Activated naive CD8-positive, alpha-beta T cell treated with anti-CD3 and anti-CD28 coated beads, Interleukin-2, amount 50 U/mL, for 16 hours (primary cell): ENCODE measurements around the gene KLHL8.

ENCODE experiments used
- DNase-seq: peaks from one replicate; pipeline ENCODE4 v3.0.0-alpha.2; 2020; ENCODE audit warnings: low read depth, low spot score

The KLHL8 gene

DNA sequence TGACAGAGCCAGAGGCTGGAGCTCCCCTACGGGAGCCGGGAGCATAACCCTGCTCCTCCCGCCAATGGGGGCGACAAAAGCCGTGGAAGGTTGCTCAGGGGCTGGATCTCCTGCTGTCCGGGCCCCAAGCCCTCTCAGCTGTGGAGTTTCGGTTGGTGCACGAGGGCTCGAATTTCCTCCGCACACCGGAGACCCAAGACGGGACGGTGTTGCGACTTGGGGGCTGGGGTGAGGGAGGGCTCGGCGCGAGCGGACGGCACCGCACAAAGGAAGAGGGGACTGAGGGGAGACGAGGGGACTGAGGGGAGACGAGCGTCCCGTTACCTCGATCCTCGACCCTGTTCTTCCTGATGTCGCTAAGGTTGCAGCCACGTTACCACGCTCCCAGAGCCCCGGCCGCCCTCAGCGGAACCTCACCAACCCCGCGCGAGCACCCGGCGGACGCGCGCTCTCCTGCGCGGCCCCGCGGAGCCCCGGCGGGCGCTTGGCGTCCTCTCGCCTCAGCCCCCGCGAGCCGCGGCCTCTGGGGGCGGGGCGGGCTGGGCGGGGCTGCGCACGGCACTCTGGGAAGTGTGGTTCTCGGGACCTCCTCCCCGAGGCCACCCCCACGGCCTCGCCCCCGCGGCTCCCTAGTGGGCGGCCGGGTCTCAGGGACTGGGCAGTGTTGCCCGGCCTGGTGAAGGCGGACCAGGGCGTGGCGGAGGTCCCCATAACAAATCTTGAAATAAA is at the start of gene KLHL8:
KLHL8 (minus strand) TSS at position 525 of the 729 bp plus-strand sequence. CDS start 25,079 bp downstream, outside the sequence.
- peak; percentile 75 for DNase-seq

DNA sequence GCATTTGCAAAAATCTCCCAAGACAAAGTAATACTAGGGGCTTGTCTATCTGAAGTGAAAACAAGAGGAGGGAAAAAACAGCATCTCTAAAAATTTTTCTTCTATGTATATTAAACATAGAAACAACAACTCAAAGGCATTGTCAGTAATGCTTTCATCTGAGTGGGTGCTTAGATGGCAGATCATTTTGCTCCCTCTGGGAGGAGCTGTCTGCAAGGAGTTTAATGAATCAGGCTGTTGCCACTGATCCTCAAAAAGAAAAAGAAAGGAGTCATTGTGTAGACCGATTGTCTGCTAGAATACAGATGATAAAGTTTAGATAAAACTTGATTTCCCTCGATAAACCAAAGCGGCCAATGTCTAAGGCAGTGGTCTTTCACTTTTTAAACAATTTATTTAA is 49.7 kb upstream of the KLHL8 start:
- no peak for DNase-seq

DNA sequence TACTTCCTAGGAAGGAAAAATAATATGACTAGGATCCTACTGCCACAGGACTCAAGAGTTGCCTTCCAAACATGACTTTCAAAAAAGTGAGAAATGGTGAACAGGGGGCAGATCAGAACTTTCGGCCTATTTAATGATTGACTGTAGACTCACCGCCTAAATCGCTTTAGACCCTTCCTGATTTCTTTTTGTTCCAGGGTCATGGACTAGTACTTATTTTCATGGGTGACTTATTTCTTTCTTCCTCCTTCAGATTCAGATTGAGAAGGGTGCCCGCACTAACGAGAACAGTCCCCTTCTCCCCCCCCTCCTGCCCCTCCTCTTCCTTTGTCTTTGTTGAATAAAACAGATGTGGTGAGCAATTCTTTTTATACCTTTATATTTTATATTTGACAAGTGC is 48.0 kb upstream of the KLHL8 start:
- DNase-seq, result no peak

DNA sequence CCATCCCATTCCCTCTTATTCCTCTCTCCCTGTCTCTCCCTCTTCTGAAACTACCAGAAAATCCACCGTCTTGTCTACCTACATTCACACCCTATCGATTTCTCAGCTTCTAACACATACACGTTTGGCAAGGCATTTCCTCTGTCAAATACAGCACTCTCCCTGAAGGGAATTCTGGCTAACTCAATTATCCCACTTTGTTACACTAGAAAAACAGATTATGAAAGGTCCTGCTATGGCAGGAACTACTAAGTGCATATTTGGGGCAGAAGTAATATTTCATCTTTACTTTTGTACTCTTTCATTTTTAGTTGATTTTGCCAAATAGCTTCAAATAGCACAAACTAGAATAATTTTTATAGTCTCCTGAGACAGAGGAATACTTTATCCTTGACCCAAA is 46.6 kb upstream of the KLHL8 start:
- DNase-seq, result no peak

DNA sequence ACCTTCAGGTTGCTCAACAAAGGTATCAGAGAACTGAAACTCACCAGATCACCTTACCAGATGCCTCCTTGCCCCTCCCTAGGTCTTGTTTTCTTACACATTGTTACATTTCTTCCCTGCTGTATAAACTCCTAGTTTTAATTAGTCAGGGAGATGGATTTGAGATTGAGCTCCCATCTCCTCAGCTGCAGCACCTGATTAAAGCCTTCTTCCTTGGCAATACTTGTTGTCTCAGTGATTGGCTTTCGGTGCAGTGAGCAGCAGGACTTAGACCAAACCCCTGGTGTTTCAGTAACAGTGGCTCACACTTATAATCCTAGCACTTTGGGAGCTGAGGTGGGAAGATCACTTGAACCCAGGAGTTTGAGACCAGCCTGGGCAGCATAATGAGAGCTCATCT is 42.5 kb upstream of the KLHL8 start:
- no peak for DNase-seq

GRCh38 chr4:87260477-87260876 is 40.1 kb upstream of the KLHL8 start:
- no peak for DNase-seq

GRCh38 chr4:87258677-87259076 is 38.3 kb upstream of the KLHL8 start:
- no peak for DNase-seq

- no peak for DNase-seq
Measured at GRCh38 chr4:87257523-87257922, 37.1 kb upstream of the KLHL8 start.

GRCh38 chr4:87255755-87256154 is 35.3 kb upstream of the KLHL8 start:
- DNase-seq, result no peak

GRCh38 chr4:87251106-87251505 is 30.7 kb upstream of the KLHL8 start:
- no peak for DNase-seq

GRCh38 chr4:87250294-87250693 is 29.9 kb upstream of the KLHL8 start:
- no peak for DNase-seq

GRCh38 chr4:87249332-87250019 is 29.1 kb upstream of the KLHL8 start:
- DNase-seq, result no peak

DNA sequence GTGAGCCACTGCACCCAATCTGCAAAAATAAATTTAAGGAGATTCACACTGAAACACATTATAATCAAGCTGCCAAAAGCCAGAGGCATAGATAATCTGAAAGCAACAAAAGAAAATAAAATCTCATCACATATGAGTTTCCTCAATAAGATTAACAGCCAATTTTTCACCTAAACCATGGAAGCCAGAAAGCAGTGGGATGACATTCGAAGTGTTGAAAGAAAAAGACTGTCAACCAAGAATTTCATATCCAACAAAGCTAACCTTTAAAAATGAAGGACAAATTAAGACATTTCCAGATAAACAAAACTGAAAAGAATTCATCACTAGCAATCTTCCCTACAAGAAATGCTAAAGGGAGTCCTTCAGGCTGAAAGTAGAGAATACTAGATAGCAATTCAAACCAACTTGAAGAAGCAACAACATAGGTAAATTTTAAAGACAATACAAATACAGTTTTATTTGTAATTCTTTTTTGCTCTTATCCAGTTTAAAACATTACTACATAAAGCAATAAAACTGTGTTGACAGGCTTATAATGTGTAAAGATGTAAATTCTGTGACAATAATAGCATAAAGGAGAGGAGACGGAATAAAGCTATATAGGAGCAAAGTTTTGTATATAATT is 23.1 kb upstream of the KLHL8 start:
- no peak for DNase-seq

GRCh38 chr4:87241336-87241735 is 20.9 kb upstream of the KLHL8 start:
- DNase-seq, result no peak

DNA sequence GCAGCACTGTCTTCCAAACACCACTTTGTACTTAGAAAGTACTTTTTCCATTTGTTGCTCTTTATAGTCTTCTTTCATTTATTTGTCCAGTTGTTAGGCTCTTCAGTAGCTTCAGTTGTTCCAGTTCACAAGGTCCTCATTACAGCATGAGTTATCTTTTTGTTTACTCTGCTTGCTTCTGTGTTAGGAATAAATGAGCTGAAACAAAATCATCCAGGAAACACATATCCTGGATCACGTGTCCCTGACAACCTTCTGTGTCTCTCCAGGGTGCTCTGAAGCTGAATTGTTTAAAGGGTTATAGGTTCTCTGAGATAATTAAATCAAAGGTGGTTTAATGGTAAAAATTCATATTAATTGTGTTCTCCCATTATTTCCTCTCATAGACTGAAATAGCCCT is 19.9 kb upstream of the KLHL8 start:
- DNase-seq, result no peak

GRCh38 chr4:87239821-87240220 is 19.4 kb upstream of the KLHL8 start:
- DNase-seq, result no peak

DNA sequence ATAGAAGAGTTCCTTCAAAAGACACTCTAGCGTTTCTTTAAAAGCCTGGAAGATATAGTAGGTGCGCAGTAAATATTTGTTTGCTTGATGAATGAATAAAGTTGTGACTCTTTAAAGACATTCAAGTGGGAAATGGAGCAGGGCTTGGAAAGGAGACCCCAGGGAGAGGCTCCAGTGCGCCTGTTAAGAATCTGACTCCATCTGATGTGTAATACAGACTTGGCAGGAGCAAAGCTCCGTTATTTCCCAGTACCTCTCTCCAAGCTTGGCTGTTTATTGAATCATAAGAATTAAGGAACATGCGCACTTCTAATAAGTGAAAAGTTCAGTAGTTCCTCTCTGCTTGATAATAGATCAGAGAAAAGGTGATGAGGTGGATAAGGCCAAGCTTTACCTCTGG is 18.8 kb upstream of the KLHL8 start:
- no peak for DNase-seq

DNA sequence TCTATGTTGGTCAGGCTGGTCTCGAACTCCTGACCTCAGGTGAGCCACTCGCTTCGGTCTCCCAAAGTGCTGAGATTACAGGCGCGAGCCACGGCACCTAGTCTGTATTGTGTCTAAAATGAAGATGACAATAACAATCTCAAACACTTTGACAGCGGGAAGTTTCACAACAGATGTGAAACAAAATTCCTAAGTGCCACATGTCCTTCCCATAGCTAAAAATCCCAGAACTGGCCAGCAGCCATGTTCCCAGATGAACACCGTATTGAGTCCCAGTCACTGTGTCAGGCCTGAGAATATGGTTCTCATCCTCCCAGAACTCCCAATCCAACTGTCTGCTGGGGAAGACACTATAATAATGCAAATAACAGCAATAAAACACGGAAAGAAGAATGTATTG is 16.4 kb upstream of the KLHL8 start:
- no peak for DNase-seq

DNA sequence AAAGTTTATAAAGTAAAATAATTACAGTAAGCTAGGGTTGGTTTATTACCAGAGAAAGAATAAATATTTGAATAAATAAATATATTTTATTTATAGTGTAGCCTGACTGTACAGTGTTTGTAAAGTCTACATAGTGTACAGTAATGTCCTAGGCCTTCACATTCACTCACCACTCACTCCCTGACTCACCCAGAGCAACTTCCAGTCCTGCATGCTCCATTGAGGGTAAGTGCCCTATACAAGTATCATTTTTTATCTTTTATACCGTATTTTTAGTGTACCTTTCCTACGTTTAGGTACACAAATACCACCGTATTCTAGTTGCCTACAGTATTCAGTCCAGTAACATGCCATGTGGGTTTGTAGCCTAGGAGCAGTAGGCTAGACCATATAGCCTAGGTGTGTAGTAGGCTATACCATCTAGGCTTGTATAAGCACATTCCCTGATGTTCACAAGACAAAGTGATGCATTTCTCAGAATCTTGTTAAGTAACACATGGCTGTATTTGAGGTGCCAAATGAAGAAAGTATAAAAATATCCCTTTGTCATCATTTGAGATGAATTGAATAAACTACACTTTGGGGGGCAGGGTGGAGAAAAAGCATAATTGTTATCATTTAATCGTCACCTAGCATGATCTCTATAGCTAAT is 14.7 kb upstream of the KLHL8 start:
- no peak for DNase-seq

DNA sequence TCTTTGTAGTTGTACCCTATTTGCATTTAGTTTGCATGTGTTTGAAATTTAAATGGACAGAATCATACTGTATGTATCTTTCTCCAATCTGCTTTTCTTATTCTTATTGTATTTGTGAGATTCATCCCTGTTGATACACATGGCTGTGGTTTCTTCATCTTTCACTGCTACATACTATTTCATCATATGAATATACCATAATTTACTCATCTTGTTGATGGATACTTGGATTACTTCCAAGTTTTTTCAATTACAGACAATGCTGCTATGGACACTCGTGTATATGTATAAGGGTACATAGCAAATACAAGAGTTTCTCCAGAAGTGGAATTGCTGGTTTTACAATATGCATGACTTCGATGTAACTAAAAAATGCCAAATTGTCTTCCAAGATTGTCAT is 11.8 kb upstream of the KLHL8 start:
- DNase-seq, result no peak

DNA sequence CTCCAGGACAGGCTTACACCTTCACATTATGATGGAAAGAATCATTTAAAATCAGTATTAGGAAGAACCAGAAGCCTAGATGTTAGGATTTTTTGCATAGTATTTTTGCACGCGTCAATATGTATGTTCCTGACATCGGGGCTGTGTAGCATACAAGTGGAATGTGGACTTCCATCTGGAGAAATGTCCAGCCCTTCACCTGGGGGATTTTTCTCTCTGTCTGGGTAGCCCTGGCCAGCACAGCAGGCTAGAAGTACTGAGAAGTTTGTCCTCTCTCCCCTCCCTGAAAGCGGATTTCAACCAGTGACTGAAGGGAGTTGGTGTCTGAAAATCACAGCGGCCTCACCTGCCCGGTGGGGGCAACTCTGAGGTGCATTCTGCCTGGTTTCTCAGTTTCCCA is 10.4 kb upstream of the KLHL8 start:
- DNase-seq, result no peak

GRCh38 chr4:87229979-87230378 is 9.6 kb upstream of the KLHL8 start:
- no peak for DNase-seq
